VCaP (cell line): Measurements from ENCODE around the gene RYR2.

Source experiments
- H3K27ac ChIP-seq: fragments of 450-650 bp; 2 replicates; pipeline ENCODE4 v1.5.1; 2017
- CTCF ChIP-seq: fragments of 450-650 bp; conservative IDR thresholded peaks from 2 replicates; pipeline ENCODE4 v1.5.1; 2017; ENCODE audit warnings: mild to moderate bottlenecking, moderate library complexity

RYR2 gene

GRCh38 chr1:237875291-237875690 lies 833.3 kb downstream of the RYR2 start:
- H3K27ac ChIP-seq: no peak overlapping the region
- TF ChIP-seq CTCF: no peak

GRCh38 chr1:237877631-237878030 lies 835.6 kb downstream of the RYR2 start:
- 0 out of 2 replicates have a peak, but pooled peaks have one; percentile 6 for TF ChIP-seq CTCF
- H3K27ac ChIP-seq: no peak overlapping the region

GRCh38 chr1:237878406-237878805 lies 836.4 kb downstream of the RYR2 start:
- no peak for TF ChIP-seq CTCF

GRCh38 chr1:237879195-237879594 lies 837.2 kb downstream of the RYR2 start:
- no peak overlapping the region for H3K27ac ChIP-seq

More at GRCh38 chr1:237878406-237878805, 836.4 kb downstream of the RYR2 start:
- H3K27ac ChIP-seq: no peak overlapping the region

More at GRCh38 chr1:237879195-237879594, 837.2 kb downstream of the RYR2 start:
- TF ChIP-seq CTCF: no peak
